Measurements from ENCODE around the gene SLC22A31.

DNA sequence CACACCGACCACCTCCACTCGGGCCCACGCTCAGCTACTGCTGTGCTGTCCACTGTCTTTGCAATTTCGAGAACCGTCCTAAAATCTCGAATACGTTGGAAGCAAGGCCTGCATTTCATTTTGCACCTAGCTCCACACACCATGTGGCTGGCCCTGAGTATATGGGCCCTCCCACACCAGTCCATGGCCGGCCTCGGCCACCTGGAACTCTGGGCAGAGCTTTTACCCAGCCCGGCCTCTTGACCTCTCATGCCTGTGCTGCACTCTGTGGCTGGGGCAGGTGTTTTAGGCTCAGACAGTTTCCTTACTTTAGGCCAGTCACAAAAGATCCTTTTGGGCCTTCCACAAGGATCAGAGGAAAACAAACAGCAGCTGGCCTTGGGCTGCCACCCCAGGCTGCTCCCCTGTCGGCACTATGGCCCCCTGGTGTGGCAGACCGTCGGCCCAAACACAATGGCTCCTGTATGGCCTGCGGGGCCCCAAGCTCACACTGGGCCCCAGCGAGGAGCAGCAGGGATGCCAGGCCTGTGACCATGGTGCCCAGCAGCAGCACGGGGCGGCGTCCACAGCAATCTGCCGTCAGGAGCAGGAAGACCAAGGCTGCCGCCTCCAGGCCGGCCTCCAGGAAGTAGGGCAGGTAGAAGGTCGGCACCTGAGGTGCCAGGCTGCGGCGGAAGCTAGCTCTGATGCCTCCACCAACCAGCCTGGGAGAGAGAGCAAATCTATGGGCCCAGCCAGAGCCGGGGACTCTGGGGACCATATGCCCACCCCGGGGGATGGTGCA is 2.5 kb downstream of the SLC22A31 start:
- TF ChIP-seq EZH2 (IDR thresholded peaks at IDR 0.05; ENCODE audit: insufficient read depth, poor library complexity, severe bottlenecking): no peak
- TF ChIP-seq EZH2phosphoT487 (IDR thresholded peaks at IDR 0.05; ENCODE audit: insufficient read depth, low read depth): no peak

Measured in GM23248 (cell line).